Panc1 (cell line): Measurements from ENCODE around the gene TXNDC2.

Experiments used
- POLR2AphosphoS5 ChIP-seq: IDR thresholded peaks from 2 replicates; pipeline ENCODE4 v1.6.1; 2012; ENCODE audit warnings: mild to moderate bottlenecking, low read depth, low read length, moderate library complexity
- SIN3A ChIP-seq: IDR thresholded peaks from 2 replicates; pipeline ENCODE4 v1.6.1; 2012; ENCODE audit warnings: low read depth, mild to moderate bottlenecking, low read length, moderate library complexity, borderline replicate concordance; ENCODE audit not compliant: insufficient read depth
- TCF7L2 ChIP-seq: IDR thresholded peaks from 2 replicates; pipeline ENCODE4 v1.6.1; 2011; ENCODE audit warnings: mild to moderate bottlenecking, low read depth, low read length, inconsistent platforms
- TF ChIP-seq, protein P1 (sequence below): fragments of 450-650 bp; IDR thresholded peaks from 2 replicates; pipeline ENCODE4 v1.5.1; 2017; ENCODE audit warnings: mild to moderate bottlenecking
- TF ChIP-seq, protein P2 (sequence below), 2 experiments: IDR thresholded peaks; 2 replicates each; pipeline ENCODE4 v1.6.1; 2011 to 2012; ENCODE audit warnings: low read depth in 2 of 2, control low read depth in 1 of 2, low read length in 1 of 2, mild to moderate bottlenecking in 1 of 2, moderate library complexity in 1 of 2; ENCODE audit not compliant: insufficient read depth in 1 of 2

DNA sequence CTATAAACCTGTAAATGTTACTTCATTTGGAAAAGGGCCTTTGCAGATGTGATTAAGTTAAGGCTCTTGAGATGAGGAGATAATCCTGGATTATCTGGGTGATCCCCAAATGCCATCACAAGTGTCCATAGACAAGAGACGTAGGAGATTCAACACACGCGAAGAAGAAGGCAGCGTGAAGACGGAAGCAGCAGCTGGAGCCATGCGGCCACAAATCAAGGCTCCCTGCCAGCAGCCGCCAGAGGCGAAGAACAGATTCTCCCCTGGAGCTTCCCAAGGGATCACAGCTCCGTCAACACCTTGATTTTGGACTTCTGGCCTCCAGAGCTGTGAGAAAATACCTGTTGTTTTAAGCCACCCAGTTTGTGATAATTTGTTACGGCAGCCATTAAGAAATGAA, 17.1 kb downstream of the TXNDC2 start:
- TF ChIP-seq, protein P1, sequence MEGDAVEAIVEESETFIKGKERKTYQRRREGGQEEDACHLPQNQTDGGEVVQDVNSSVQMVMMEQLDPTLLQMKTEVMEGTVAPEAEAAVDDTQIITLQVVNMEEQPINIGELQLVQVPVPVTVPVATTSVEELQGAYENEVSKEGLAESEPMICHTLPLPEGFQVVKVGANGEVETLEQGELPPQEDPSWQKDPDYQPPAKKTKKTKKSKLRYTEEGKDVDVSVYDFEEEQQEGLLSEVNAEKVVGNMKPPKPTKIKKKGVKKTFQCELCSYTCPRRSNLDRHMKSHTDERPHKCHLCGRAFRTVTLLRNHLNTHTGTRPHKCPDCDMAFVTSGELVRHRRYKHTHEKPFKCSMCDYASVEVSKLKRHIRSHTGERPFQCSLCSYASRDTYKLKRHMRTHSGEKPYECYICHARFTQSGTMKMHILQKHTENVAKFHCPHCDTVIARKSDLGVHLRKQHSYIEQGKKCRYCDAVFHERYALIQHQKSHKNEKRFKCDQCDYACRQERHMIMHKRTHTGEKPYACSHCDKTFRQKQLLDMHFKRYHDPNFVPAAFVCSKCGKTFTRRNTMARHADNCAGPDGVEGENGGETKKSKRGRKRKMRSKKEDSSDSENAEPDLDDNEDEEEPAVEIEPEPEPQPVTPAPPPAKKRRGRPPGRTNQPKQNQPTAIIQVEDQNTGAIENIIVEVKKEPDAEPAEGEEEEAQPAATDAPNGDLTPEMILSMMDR: no peak
- no peak for TF ChIP-seq POLR2AphosphoS5
- TF ChIP-seq SIN3A: no peak
- TF ChIP-seq, protein P2, sequence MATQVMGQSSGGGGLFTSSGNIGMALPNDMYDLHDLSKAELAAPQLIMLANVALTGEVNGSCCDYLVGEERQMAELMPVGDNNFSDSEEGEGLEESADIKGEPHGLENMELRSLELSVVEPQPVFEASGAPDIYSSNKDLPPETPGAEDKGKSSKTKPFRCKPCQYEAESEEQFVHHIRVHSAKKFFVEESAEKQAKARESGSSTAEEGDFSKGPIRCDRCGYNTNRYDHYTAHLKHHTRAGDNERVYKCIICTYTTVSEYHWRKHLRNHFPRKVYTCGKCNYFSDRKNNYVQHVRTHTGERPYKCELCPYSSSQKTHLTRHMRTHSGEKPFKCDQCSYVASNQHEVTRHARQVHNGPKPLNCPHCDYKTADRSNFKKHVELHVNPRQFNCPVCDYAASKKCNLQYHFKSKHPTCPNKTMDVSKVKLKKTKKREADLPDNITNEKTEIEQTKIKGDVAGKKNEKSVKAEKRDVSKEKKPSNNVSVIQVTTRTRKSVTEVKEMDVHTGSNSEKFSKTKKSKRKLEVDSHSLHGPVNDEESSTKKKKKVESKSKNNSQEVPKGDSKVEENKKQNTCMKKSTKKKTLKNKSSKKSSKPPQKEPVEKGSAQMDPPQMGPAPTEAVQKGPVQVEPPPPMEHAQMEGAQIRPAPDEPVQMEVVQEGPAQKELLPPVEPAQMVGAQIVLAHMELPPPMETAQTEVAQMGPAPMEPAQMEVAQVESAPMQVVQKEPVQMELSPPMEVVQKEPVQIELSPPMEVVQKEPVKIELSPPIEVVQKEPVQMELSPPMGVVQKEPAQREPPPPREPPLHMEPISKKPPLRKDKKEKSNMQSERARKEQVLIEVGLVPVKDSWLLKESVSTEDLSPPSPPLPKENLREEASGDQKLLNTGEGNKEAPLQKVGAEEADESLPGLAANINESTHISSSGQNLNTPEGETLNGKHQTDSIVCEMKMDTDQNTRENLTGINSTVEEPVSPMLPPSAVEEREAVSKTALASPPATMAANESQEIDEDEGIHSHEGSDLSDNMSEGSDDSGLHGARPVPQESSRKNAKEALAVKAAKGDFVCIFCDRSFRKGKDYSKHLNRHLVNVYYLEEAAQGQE (IDR thresholded peaks at IDR 0.05; ENCODE audit: insufficient read depth in 1 of 2, low read depth in 2 of 2, low read length in 1 of 2): no peak
- TF ChIP-seq TCF7L2: no peak
